Endothelial cell (in vitro differentiated cells): Measurements from ENCODE around the gene FXYD2. TPM values are rescaled to one million over a fixed set of nuclear protein-coding genes. Genes with fewer than 3 reads are reported as not detected.
A peak's percentile ranks its signal among the peaks of the same experiment; 100 is the strongest.

Source experiments
- DNase-seq: peaks from one replicate; pipeline ENCODE4 v3.0.0; 2021; ENCODE audit warnings: low spot score
- H3K27ac Mint-ChIP-seq: one replicate; pipeline ENCODE4 v1.8.0; 2021; ENCODE audit warnings: mixed read lengths, inconsistent platforms; ENCODE audit not compliant: unreplicated experiment
- H3K27me3 Mint-ChIP-seq: one replicate; pipeline ENCODE4 v1.8.0; 2021; ENCODE audit warnings: mild to moderate bottlenecking, moderate library complexity, mixed read lengths, inconsistent platforms; ENCODE audit not compliant: unreplicated experiment
- H3K36me3 Mint-ChIP-seq: one replicate; pipeline ENCODE4 v1.8.0; 2021; ENCODE audit warnings: mild to moderate bottlenecking, low read depth, mixed read lengths, inconsistent platforms; ENCODE audit not compliant: unreplicated experiment
- H3K4me1 Mint-ChIP-seq: one replicate; pipeline ENCODE4 v1.8.0; 2021; ENCODE audit warnings: mild to moderate bottlenecking, mixed read lengths, inconsistent platforms; ENCODE audit not compliant: unreplicated experiment
- H3K4me3 Mint-ChIP-seq: one replicate; pipeline ENCODE4 v1.8.0; 2021; ENCODE audit warnings: mild to moderate bottlenecking, mixed read lengths, inconsistent platforms; ENCODE audit not compliant: unreplicated experiment
- H3K9me3 Mint-ChIP-seq: one replicate; pipeline ENCODE4 v1.8.0; 2021; ENCODE audit warnings: mixed read lengths, inconsistent platforms; ENCODE audit not compliant: unreplicated experiment
- total RNA-seq: library from RNA; stranded (reverse); fragmentation: NEBNext Ultra II Directional; extraction: Animal tissue kit (Norgen Biotek cat#: 25700); gene quantifications from one replicate; pipeline ENCODE4 v1.2.1, GENCODE V29; 2021; ENCODE audit not compliant: unreplicated experiment
- TF ChIP-seq, protein P1 (sequence below): fragments of 200-600 bp; sonication (generic); IDR thresholded peaks from one replicate; pipeline ENCODE4 v1.5.0; 2021; ENCODE audit warnings: antibody characterized with exemption; ENCODE audit not compliant: unreplicated experiment

Gene FXYD2
- total RNA-seq, 1 donor from 2014 or later, result not detected

DNA sequence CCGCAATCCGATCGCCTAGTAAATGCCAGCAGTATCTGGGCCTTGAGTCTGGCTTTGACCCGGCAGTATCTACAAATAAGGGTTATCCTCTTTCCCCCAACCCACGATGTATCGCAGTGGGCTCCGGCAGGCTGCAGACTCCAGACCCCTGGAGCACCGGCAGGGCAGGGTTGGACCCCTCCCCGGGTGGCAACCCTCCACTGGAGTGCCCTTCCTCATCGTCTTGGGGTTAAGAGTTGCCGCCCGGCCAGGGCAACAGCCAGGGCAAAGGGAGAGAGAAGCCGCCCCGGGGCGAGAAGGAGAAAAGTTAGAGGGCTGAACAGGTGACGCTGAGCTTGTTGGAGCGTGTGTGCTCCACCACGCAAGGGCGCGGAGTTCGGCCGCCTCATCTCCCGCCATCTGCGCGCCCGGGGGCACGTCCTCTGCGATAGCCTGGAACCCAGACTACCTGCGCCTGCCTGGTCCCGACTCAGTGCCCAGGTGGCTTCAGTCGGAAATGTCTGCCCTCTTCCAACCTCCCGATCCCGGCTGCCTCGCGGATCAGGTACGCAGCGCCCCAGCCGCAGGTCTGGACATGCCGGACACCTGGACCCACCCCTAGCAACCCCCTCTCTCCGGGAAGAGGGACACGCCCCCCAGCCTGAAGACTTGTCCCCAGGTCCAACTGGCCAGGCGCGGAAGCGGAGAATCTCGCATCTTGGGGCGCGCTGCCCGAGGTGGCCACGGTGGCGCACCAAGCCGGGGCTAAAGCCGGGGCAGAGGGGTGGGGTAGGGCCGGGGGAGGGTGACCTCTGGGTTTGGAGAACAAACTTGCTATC, 28.7 kb downstream of the FXYD2 start:
- TF ChIP-seq, protein P1, sequence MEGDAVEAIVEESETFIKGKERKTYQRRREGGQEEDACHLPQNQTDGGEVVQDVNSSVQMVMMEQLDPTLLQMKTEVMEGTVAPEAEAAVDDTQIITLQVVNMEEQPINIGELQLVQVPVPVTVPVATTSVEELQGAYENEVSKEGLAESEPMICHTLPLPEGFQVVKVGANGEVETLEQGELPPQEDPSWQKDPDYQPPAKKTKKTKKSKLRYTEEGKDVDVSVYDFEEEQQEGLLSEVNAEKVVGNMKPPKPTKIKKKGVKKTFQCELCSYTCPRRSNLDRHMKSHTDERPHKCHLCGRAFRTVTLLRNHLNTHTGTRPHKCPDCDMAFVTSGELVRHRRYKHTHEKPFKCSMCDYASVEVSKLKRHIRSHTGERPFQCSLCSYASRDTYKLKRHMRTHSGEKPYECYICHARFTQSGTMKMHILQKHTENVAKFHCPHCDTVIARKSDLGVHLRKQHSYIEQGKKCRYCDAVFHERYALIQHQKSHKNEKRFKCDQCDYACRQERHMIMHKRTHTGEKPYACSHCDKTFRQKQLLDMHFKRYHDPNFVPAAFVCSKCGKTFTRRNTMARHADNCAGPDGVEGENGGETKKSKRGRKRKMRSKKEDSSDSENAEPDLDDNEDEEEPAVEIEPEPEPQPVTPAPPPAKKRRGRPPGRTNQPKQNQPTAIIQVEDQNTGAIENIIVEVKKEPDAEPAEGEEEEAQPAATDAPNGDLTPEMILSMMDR, result no peak
- no peak for DNase-seq
- Mint-ChIP-seq H3K4me3 (peak overlapping the region; percentile 51), H3K9me3 (no peaks in the 10 kb centered on the region), H3K27ac (no peak overlapping the region), H3K36me3 (no peaks in the 10 kb centered on the region), H3K4me1 (peaks cover 3% of the 10 kb centered on the region), H3K27me3 (peaks cover 18% of the 10 kb centered on the region)

DNA sequence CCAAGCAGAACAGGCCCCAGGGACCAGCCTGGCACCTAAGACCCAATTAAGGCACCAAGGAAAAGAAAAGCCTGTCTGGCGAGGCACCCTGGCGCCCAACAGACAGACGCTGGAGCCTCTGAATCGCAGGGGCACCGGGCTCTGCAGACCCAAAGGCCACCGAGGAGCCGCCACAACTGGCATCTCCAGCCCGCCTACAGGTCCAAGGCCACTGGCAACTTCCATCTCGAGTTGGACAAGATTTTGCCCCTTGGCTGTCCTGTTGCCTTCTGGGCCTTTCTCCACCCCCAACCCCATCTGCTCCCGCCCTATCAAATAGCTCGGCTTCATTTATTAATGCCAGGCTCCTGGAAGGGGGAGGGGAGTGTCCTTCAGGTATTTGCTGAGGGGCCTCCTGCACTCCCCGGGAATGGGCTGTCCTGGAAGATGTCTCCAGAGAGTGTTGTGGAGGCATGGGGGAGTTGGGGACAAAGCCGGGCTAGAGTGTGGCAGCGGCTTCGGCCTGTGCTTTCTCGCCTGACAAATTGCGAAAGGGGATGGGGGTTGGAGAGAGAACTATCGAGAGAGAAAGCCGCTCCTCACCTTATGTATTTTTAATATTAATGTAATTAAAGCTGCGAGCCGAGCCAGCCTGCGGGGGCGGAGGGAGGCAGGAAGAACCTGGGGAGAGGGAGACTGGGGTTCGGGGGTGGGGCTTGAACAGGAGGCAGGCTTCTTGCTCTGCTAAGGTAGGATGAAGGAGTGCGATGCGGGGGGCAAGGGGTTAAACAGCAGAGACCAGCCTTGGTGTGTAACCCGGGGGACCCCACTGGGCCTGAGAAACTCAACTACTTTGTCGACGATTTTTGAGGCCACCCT, 29.5 kb downstream of the FXYD2 start:
- DNase-seq, result no peak
- Mint-ChIP-seq H3K27ac (no peak overlapping the region), H3K27me3 (peaks cover 18% of the 10 kb centered on the region), H3K9me3 (no peaks in the 10 kb centered on the region), H3K36me3 (no peaks in the 10 kb centered on the region), H3K4me3 (no peak overlapping the region), H3K4me1 (peaks cover 3% of the 10 kb centered on the region)
- TF ChIP-seq, protein P1, result no peak

DNA sequence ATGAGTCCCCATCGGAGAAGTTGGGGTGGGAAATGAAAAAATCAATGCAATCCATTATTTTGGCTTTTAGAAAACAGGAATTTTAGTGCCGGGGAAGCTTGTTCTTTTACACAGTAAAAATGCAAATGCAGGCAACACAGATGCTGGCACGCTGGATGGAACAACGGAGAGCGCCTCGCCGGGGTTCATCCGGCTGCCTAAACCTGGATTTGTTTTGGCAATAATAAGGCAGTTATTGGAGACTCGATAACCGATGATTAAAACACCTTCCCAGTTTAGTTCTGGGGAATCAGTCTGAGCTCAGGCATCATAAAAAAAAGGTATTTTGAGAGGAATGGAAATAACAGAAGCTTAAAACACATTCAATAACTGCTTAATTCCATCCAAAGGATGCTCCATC, 30.4 kb downstream of the FXYD2 start:
- H3K9me3 Mint-ChIP-seq, result no peaks in the 10 kb centered on the region
- DNase-seq, result no peak
- H3K27ac Mint-ChIP-seq, result no peak overlapping the region
- no peaks in the 10 kb centered on the region for H3K36me3 Mint-ChIP-seq
- H3K27me3 Mint-ChIP-seq, result peaks cover 16% of the 10 kb centered on the region
- no peak overlapping the region for H3K4me3 Mint-ChIP-seq
- TF ChIP-seq, protein P1, result no peak
- H3K4me1 Mint-ChIP-seq, result peaks cover 3% of the 10 kb centered on the region

DNA sequence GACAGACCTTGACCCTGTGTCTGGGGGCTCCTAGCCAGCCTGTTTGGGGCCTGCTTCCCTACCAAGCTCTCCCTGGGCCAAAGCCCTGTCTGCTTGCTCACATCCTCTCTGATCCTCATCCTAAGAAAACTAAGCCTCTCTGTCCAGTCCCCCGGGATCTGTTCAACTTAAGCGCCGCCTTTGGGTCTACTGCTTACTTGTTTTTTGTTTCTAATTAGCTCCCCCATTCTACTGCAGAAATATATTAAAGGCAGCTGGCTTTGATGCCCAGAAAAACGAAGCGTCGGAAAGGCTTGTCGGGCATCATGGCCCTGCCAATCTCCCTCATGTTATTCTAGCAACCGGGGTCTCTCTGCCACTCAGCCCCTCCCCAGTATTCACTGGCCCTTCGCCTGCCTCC, 31.0 kb downstream of the FXYD2 start:
- TF ChIP-seq, protein P1, result no peak
- Mint-ChIP-seq H3K27me3 (peaks cover 16% of the 10 kb centered on the region), H3K9me3 (no peaks in the 10 kb centered on the region), H3K27ac (no peak overlapping the region), H3K4me3 (no peak overlapping the region), H3K36me3 (no peaks in the 10 kb centered on the region), H3K4me1 (peaks cover 3% of the 10 kb centered on the region)
- no peak for DNase-seq
